GM19025 (cell line): ENCODE measurements around the gene MEIS2.

Experiments
- ATAC-seq: cut with Tn5 transposase; IDR thresholded peaks from one replicate; pipeline ENCODE4 v1.9.1; 2021; ENCODE audit warnings: mild to moderate bottlenecking, low read depth, moderate library complexity; ENCODE audit not compliant: unreplicated experiment

The MEIS2 gene

GRCh38 chr15:37044915-37045648, 55.3 kb downstream of the MEIS2 start:
- ATAC-seq: no peak

- ATAC-seq: no peak
These were observed 58.5 kb downstream of the MEIS2 start for GRCh38 chr15:37041836-37042235.

- no peak for ATAC-seq
These were observed 59.3 kb downstream of the MEIS2 start for GRCh38 chr15:37041042-37041441.

GRCh38 chr15:37040072-37040742, 60.1 kb downstream of the MEIS2 start:
- ATAC-seq: no peak

- no peak for ATAC-seq
These were observed 61.6 kb downstream of the MEIS2 start for GRCh38 chr15:37038716-37039106.

GRCh38 chr15:37037850-37038715, 62.3 kb downstream of the MEIS2 start:
- no peak for ATAC-seq

- no peak for ATAC-seq
These were observed 63.2 kb downstream of the MEIS2 start for GRCh38 chr15:37037071-37037655.

- ATAC-seq: no peak
These were observed 65.3 kb downstream of the MEIS2 start for GRCh38 chr15:37034835-37035748.

GRCh38 chr15:37034392-37034791, 66.0 kb downstream of the MEIS2 start:
- ATAC-seq: no peak

GRCh38 chr15:37032091-37032775, 68.1 kb downstream of the MEIS2 start:
- ATAC-seq: no peak

GRCh38 chr15:37031198-37031597, 69.2 kb downstream of the MEIS2 start:
- no peak for ATAC-seq

GRCh38 chr15:37028625-37029296, 71.6 kb downstream of the MEIS2 start:
- no peak for ATAC-seq

GRCh38 chr15:37020852-37021251, 79.5 kb downstream of the MEIS2 start:
- ATAC-seq: no peak

GRCh38 chr15:37019479-37020433, 80.6 kb downstream of the MEIS2 start:
- ATAC-seq: no peak

GRCh38 chr15:37017031-37017625, 83.2 kb downstream of the MEIS2 start:
- ATAC-seq: no peak

- ATAC-seq: no peak
These were observed 84.1 kb downstream of the MEIS2 start for GRCh38 chr15:37016231-37016630.

GRCh38 chr15:37015451-37015850, 84.9 kb downstream of the MEIS2 start:
- no peak for ATAC-seq
